Colonic mucosa (tissue), 4 donors: ENCODE measurements around the gene POC1A. TPM values are rescaled to one million over a fixed set of nuclear protein-coding genes. Genes with fewer than 3 reads are reported as not detected.

Experiments
- DNase-seq: peaks from one replicate; pipeline ENCODE4 v3.0.0-alpha.2; 2020
- H3K27ac ChIP-seq: fragments of 200-600 bp; one replicate; pipeline ENCODE4 v1.8.0; 2021
- H3K27me3 ChIP-seq: fragments of 200-600 bp; one replicate; pipeline ENCODE4 v1.8.0; 2021
- H3K36me3 ChIP-seq: fragments of 200-600 bp; one replicate; pipeline ENCODE4 v1.8.0; 2021
- H3K4me1 ChIP-seq: fragments of 200-600 bp; one replicate; pipeline ENCODE4 v1.8.0; 2021; ENCODE audit warnings: mild to moderate bottlenecking
- H3K4me3 ChIP-seq: fragments of 200-600 bp; one replicate; pipeline ENCODE4 v1.8.0; 2021
- H3K9ac ChIP-seq, 2 donors: one replicate each; pipeline ENCODE4 v1.7.0; 2013; ENCODE audit warnings: control low read depth in 2 of 2, low read depth in 2 of 2, low read length in 2 of 2
- H3K9me3 ChIP-seq: fragments of 200-600 bp; one replicate; pipeline ENCODE4 v1.8.0; 2021
- intact Hi-C: fragments of 100-400 bp; cut with DNase I; formaldehyde crosslinking; loops from one replicate; pipeline ENCODE4 v1.14.1; 2022
- total RNA-seq, 2 donors: library from RNA; stranded (reverse); fragmentation: NEBNext Ultra II Directional in 1 of 2; extraction: Animal tissue kit (Norgen Biotek cat#: 25700) in 1 of 2; gene quantifications; one replicate each; pipeline ENCODE4 v1.2.1, GENCODE V29; 2021
- TF ChIP-seq, protein P1 (sequence below): fragments of 200-600 bp; IDR thresholded peaks from one replicate; pipeline ENCODE4 v1.8.0; 2022; ENCODE audit warnings: antibody characterized with exemption, mild to moderate bottlenecking
- donor health status: healthy.
- donor health status: DM: no; HTN: no; CAD: no.
- donor health status: DM: no; HTN: no; CAD: no.

Gene POC1A
- total RNA-seq, 2 donors from 2014 or later = 7.6 to 33.7 TPM

- Histone ChIP-seq H3K9me3 (no peaks in the 10 kb centered on the region), H3K27ac (no peak overlapping the region)
Measured at GRCh38 chr3:52092271-52092660, 62.0 kb downstream of the POC1A start.

DNA sequence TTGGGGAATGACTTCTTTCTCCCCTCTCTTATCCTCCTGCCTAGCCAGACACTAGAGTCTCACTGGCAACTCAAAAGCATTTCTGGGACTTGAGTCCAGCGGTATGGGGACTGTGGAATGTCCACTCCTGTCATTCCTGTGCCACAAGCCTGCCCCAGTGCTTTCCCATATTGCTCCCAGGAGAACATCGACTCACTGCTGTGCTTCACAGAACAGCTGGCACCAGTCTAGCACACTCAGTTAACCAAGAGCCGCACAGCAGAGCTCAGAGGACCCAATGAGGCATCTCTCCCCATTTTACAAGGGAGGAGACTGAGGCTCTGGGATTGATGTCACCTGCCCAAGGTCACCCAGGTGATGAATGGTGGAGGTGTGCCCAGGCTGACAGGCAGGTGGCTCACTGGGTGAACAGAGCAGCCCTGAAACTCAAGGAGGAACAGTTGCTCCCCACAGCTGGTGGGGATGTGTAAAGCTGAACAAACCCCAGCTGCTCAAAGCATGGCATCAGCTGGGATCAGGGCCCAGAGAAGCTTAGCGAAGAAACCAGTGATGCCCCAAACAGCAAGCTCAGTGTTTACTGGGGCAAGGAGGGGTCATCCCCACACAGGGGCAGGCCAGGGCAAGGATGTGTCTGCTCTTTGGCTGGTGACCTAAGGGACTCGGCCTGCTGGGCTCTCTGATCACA is 62.5 kb downstream of the POC1A start:
- Histone ChIP-seq H3K27ac (no peak overlapping the region), H3K4me3 (no peak overlapping the region), H3K36me3 (no peaks in the 10 kb centered on the region), H3K27me3 (no peaks in the 10 kb centered on the region), H3K9ac (no peak overlapping the region), H3K4me1 (no peaks in the 10 kb centered on the region), H3K9me3 (no peaks in the 10 kb centered on the region)
- no peak for DNase-seq
- TF ChIP-seq, protein P1, sequence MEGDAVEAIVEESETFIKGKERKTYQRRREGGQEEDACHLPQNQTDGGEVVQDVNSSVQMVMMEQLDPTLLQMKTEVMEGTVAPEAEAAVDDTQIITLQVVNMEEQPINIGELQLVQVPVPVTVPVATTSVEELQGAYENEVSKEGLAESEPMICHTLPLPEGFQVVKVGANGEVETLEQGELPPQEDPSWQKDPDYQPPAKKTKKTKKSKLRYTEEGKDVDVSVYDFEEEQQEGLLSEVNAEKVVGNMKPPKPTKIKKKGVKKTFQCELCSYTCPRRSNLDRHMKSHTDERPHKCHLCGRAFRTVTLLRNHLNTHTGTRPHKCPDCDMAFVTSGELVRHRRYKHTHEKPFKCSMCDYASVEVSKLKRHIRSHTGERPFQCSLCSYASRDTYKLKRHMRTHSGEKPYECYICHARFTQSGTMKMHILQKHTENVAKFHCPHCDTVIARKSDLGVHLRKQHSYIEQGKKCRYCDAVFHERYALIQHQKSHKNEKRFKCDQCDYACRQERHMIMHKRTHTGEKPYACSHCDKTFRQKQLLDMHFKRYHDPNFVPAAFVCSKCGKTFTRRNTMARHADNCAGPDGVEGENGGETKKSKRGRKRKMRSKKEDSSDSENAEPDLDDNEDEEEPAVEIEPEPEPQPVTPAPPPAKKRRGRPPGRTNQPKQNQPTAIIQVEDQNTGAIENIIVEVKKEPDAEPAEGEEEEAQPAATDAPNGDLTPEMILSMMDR = no peak
- intact Hi-C loops = no loop called here

More at GRCh38 chr3:52092271-52092660, 62.0 kb downstream of the POC1A start:
- DNase-seq = no peak
- Histone ChIP-seq H3K27me3 (no peaks in the 10 kb centered on the region), H3K9ac (no peak overlapping the region), H3K4me1 (no peaks in the 10 kb centered on the region), H3K4me3 (no peak overlapping the region), H3K36me3 (no peaks in the 10 kb centered on the region)
- intact Hi-C loops = no loop called here
- TF ChIP-seq, protein P1 = no peak

GRCh38 chr3:52090933-52091468 is 63.2 kb downstream of the POC1A start:
- Histone ChIP-seq H3K9me3 (no peaks in the 10 kb centered on the region), H3K9ac (no peak overlapping the region), H3K36me3 (no peaks in the 10 kb centered on the region), H3K27me3 (no peaks in the 10 kb centered on the region), H3K4me3 (no peak overlapping the region), H3K4me1 (no peaks in the 10 kb centered on the region), H3K27ac (no peak overlapping the region)
- intact Hi-C loops = no loop called here
- TF ChIP-seq, protein P1 = no peak
- DNase-seq = no peak

DNA sequence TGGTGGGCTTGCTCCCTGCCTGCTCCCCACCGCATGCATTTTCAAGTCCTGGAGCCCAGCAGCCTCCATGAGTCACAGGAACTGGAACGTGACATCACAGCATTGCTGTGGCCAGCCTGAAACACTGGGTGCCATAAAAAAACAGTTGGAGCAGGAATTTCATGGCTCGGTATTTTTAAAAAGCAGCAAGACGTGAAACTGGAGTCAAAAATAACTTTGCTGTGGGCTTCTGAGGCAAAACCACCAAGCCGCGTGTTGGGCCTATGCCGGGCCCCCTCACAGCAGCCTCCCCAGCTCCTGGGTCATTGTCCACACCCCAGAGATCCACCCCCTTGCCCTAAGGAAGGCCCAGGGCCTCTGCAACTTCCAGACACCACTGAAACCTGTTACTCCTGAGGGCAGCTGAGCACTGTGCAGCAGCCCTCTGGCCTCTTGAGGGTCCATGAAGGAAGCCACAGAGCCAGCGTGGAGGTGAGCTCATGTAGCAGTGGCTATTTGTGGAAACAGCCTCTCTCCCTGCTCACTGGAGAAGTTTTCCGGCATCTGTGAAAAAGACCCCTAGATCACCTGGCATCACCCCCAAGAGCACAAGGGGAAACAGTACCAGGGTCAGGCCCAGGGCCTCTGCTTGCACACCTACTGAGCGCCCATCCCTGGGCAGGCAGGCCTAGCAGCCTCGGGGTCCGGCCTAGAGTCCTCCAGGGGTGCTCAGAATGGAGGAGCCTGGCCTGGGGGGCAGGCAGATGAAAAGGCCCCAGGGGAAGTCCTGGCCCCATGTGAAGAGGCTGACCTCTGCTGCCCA is 63.9 kb downstream of the POC1A start:
- H3K27me3 ChIP-seq = no peaks in the 10 kb centered on the region
- H3K4me3 ChIP-seq = no peak overlapping the region
- DNase-seq = no peak
- H3K9me3 ChIP-seq = no peaks in the 10 kb centered on the region
- H3K4me1 ChIP-seq = no peaks in the 10 kb centered on the region
- TF ChIP-seq, protein P1 = no peak
- intact Hi-C loops = no loop called here
- no peaks in the 10 kb centered on the region for H3K36me3 ChIP-seq
- H3K27ac ChIP-seq = no peak overlapping the region
- no peak overlapping the region for H3K9ac ChIP-seq

DNA sequence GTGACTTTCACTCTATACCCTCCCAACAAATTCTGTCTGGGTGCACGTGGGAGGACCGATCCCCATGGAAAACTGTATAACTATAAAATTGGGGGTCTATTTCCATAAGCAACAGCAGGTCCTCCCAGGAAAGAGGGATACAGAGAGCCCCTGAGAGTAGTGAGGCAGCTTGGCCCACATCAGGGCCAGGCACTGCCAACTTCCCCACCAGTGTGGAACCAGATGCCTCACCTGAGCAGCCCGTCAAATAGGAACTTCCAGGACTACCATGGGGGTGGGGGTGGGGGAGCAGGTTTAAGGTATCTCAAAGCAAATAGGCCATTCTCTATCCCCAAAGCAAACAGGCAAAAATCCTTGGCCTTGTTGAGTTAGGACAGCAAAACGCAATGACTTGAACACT is 64.5 kb downstream of the POC1A start:
- Histone ChIP-seq H3K9me3 (no peaks in the 10 kb centered on the region), H3K9ac (no peak overlapping the region), H3K4me1 (no peaks in the 10 kb centered on the region), H3K27ac (no peak overlapping the region), H3K27me3 (no peaks in the 10 kb centered on the region), H3K4me3 (no peak overlapping the region), H3K36me3 (no peaks in the 10 kb centered on the region)
- intact Hi-C loops = no loop called here
- TF ChIP-seq, protein P1 = no peak
- no peak for DNase-seq
